Mononuclear cell (primary cell): ENCODE data around the gene ZCCHC2. TPM values are rescaled to one million over a fixed set of nuclear protein-coding genes. Genes with fewer than 3 reads are reported as not detected.

Experiments used
- H3K27me3 ChIP-seq: 2 replicates; pipeline ENCODE4 v1.6.0; 2011; ENCODE audit warnings: low read length, control low read depth; ENCODE audit not compliant: insufficient read depth
- H3K4me1 ChIP-seq: 2 replicates; pipeline ENCODE4 v1.5.1; 2011; ENCODE audit warnings: mild to moderate bottlenecking, low read length, control low read depth; ENCODE audit not compliant: insufficient read depth
- H3K4me3 ChIP-seq: 2 replicates; pipeline ENCODE4 v1.5.1; 2011; ENCODE audit warnings: mild to moderate bottlenecking, low read length, moderate library complexity
- H3K9me3 ChIP-seq: 2 replicates; pipeline ENCODE4 v1.5.1; 2011; ENCODE audit warnings: low read depth, mild to moderate bottlenecking, control low read depth, low read length
- total RNA-seq: library from RNA; depleted of rRNA; stranded (reverse); fragments of >200 nt; gene quantifications from one replicate; pipeline ENCODE4 v1.2.3, GENCODE V29; 2012

The ZCCHC2 gene
- total RNA-seq, 1 donor, result 54.5 TPM

DNA sequence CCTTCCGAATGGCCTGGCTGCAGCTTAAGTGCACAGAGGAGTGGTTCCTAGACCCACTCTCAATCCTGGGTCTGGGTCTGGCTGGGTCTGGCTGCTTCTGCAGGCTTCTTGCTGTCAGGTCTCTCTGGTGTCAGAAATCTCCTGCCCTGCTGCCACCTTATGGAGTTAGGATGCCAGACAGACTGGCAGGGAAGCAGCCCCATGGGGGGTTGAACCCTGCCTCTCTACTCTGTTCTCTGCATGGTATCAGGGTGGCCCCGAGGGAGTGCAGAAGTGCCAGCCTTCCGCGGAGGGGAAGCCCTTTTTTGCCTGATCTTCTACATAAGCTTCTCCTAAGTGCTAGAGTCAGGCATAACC is 89.4 kb downstream of the ZCCHC2 start:
- H3K4me3 ChIP-seq, result no peak overlapping the region
- no peaks in the 10 kb centered on the region for H3K9me3 ChIP-seq
- no peaks in the 10 kb centered on the region for H3K27me3 ChIP-seq
- no peaks in the 10 kb centered on the region for H3K4me1 ChIP-seq

DNA sequence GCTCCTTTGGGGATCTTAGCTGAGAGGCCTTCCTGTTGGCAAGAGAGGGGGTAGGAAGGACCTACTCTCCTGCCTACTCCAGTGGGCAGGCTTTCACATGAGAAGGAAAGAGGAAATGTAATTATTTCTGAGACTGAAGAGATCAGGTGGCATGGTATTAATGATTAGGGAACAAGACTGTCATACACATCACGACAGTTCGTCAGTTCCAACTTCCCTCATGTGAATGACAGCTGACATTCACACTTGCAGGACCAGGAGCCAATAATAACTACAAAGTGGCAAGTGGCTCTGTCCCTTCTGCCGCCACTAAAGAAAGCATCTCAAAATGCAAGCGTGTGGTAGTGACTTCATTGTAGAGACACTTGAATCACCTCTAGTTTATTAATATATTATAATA is 90.0 kb downstream of the ZCCHC2 start:
- Histone ChIP-seq H3K27me3 (no peaks in the 10 kb centered on the region), H3K4me1 (no peaks in the 10 kb centered on the region), H3K4me3 (no peak overlapping the region), H3K9me3 (no peaks in the 10 kb centered on the region)

DNA sequence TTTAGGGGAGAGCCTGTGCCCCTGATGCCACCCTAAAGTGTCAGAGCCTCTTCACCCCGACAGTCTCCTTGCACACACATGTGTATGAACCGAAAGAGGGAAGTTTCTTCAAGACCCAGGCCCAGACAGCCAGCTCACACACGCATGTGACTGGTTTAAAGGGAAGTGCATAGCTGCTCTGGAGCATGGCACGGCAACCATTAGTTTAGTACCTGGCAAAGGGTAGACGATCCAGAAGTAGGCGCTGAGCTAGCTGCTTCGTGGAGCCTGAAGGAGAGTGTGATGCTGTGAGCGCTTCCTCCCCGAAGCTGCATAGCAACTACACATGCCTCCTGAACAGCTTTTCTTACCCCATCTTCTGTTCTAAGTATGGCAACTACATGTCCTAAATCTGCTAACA is 91.7 kb downstream of the ZCCHC2 start:
- Histone ChIP-seq H3K27me3 (no peaks in the 10 kb centered on the region), H3K4me3 (no peak overlapping the region), H3K4me1 (no peaks in the 10 kb centered on the region), H3K9me3 (no peaks in the 10 kb centered on the region)

DNA sequence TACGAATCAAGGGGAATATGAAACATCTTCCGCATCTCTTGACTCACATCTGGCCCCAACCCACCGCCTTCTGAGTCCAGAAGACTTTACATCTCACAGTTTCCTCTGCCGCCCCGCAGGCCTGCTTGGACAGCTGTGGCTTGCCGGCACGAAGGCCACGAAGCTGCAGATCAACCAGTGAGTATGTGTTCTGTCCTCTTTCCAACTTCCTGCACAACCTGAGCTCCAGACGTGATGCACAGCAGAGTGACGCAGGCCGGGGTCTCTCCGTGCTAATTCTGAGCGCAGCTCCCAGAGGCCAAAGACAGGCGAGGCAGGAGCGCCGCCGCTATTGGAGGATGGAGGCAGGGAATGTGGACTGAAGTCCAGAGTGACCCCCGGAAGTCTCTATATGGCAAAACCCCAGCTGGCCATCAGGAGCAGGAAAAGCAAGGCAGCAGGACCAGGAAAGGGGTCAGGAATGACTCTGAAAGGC is 93.5 kb downstream of the ZCCHC2 start:
- Histone ChIP-seq H3K4me3 (no peak overlapping the region), H3K9me3 (no peaks in the 10 kb centered on the region), H3K27me3 (no peaks in the 10 kb centered on the region), H3K4me1 (no peaks in the 10 kb centered on the region)

DNA sequence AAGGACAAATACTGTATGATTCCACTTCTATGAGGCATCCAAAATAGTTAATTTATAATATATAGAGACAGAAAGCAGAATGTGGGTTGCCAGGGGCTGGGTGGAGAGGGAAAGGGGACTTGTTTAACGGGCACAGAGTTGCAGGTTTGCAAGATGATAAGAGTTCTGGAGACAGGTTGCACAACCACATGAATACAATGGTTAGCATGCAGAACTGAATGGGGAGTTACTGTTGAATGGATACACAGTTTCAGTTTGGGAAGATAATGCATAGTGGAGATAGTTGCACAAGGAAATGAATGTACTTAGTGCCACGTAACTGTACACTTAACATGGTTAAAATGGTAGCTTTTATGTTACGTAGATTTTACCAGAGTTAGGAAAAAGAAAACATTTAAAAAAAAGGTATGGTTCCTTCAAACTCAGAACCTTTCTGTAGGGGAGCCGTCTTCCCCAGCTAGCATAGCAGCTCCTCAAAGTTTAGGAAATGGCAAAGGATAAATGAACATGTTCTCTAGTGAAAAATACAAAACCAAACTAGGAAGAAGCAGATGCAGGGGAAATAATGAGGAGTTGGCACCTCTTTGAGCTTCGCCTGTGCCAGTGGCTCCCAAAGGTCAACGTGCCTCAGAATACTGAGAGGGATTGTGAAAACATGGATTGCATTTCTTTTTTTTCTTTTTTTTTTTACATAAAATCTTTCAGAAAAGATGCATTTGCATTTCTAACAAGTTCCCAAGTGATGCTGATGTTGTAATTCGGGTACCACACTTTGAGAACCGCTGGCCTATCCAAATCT is 95.2 kb downstream of the ZCCHC2 start:
- no peaks in the 10 kb centered on the region for H3K4me1 ChIP-seq
- H3K27me3 ChIP-seq, result no peaks in the 10 kb centered on the region
- H3K4me3 ChIP-seq, result no peak overlapping the region
- H3K9me3 ChIP-seq, result no peaks in the 10 kb centered on the region

DNA sequence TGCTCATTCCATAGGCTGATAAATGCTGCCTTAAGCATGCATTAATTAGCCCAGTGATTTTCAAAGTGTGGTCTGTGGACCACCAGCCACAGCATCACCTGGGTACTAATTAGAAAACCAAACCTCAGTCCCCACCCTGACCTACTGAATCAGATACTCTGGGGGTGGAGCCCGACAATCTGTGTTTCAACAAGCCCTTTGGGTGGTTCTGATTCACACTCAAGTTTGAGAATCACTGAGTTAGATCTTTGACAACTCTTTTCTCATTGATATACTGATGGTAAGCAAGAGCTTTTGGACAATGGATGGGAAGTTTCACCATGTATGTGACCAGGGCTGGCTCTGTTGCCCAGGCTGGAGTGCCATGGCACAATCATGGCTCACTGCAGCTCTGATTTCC is 95.9 kb downstream of the ZCCHC2 start:
- Histone ChIP-seq H3K4me1 (no peaks in the 10 kb centered on the region), H3K27me3 (no peaks in the 10 kb centered on the region), H3K4me3 (no peak overlapping the region), H3K9me3 (no peaks in the 10 kb centered on the region)

DNA sequence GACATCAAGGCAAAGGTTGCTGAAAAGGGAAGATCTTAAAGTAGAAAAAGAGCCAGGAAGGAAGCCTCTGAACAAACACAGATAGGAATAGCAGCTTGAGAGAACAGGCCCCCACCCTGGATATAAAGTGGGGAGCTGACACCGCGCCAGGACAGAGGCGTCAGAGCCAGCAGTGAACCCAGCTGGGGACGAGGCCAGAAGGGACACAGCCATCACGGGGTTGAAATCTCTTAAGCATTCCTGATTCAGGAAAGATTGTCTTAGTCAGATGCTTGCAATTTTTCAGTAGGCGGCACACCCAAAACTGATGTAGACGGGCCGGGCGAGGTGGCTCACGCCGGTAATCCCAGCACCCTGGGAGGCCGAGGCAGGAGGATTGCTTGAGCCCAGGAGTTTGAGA is 98.7 kb downstream of the ZCCHC2 start:
- Histone ChIP-seq H3K4me3 (no peak overlapping the region), H3K9me3 (no peaks in the 10 kb centered on the region), H3K27me3 (no peaks in the 10 kb centered on the region), H3K4me1 (no peaks in the 10 kb centered on the region)

DNA sequence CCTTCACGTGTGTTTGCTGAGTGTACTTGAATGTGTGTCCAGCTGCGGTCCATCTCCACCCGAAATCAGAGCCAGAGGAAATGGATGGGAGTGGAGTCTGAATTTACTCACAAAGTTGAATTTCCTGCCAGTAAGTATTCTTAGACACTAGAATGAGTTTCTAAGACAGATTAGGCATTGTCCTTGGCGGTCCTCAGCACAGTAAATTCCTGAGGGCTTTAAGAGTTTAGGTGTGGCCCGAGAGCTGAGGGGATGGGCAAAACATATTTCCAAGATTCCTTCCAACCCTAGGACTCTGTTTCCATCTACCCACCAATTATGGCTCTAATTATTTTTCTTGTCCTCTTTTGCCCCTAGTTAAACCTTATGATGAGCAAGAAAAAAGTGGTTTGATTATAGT is 102.2 kb downstream of the ZCCHC2 start:
- H3K4me1 ChIP-seq, result no peaks in the 10 kb centered on the region
- H3K4me3 ChIP-seq, result no peak overlapping the region
- no peaks in the 10 kb centered on the region for H3K9me3 ChIP-seq
- no peaks in the 10 kb centered on the region for H3K27me3 ChIP-seq

Other genes with a start within 250 kb of the ZCCHC2 start
- gene TNFRSF11A, start 197.7 kb upstream of the ZCCHC2 start, total RNA-seq, result 1.4 TPM
- gene PHLPP1, start 192.5 kb downstream of the ZCCHC2 start, total RNA-seq, result 9.1 TPM